Lower leg skin (tissue), 4 donors: ENCODE measurements around the gene DLGAP1. TPM values are rescaled to one million over a fixed set of nuclear protein-coding genes. Genes with fewer than 3 reads are reported as not detected.

Experiments
- DNase-seq, 2 donors: peaks; one replicate each; pipeline ENCODE4 v3.0.0-alpha.2; 2019; ENCODE audit warnings: low spot score in 2 of 2
- H3K4me3 ChIP-seq: fragments of 200-600 bp; sonication (generic); 2 replicates; pipeline ENCODE4 v1.5.1; 2017; ENCODE audit warnings: mild to moderate bottlenecking, low read depth; ENCODE audit not compliant: poor library complexity, severe bottlenecking
- POLR2A ChIP-seq, 2 donors: fragments of 450-650 bp; IDR thresholded peaks; one replicate each; pipeline ENCODE4 v1.6.1; 2016 to 2017; ENCODE audit warnings: antibody characterized with exemption in 2 of 2, mild to moderate bottlenecking in 1 of 2, moderate library complexity in 1 of 2
- WGBS, 2 donors: methylation state at CpG; one replicate each; pipeline ENCODE4 v1.1.5; 2018; 5-methylcytosine and 5-hydroxymethylcytosine counted together
- intact Hi-C: fragments of 100-400 bp; cut with DNase I; formaldehyde crosslinking; loops from one replicate; pipeline ENCODE4 v1.15.0; 2023; ENCODE audit warnings: low total_unique reads
- total RNA-seq, 4 donors: library from RNA; depleted of rRNA; stranded (reverse); fragments of >200 nt; gene quantifications; one replicate each; pipeline ENCODE4 v1.1.0, GENCODE V29; 2016
- TF ChIP-seq, protein P1 (sequence below), 3 donors: fragments of 450-650 bp; IDR thresholded peaks; one replicate each; pipeline ENCODE4 v1.5.1; 2016; ENCODE audit warnings: antibody characterized with exemption in 3 of 3, mild to moderate bottlenecking in 3 of 3, moderate library complexity in 2 of 3

The DLGAP1 gene
- total RNA-seq, 4 donors from 2014 or later = 0.34 to 1.3 (median 0.82) TPM

- intact Hi-C loops = no loop called here
- H3K4me3 ChIP-seq = no peak overlapping the region
- no peak for TF ChIP-seq POLR2A (IDR thresholded peaks at IDR 0.05)
- TF ChIP-seq, protein P1, sequence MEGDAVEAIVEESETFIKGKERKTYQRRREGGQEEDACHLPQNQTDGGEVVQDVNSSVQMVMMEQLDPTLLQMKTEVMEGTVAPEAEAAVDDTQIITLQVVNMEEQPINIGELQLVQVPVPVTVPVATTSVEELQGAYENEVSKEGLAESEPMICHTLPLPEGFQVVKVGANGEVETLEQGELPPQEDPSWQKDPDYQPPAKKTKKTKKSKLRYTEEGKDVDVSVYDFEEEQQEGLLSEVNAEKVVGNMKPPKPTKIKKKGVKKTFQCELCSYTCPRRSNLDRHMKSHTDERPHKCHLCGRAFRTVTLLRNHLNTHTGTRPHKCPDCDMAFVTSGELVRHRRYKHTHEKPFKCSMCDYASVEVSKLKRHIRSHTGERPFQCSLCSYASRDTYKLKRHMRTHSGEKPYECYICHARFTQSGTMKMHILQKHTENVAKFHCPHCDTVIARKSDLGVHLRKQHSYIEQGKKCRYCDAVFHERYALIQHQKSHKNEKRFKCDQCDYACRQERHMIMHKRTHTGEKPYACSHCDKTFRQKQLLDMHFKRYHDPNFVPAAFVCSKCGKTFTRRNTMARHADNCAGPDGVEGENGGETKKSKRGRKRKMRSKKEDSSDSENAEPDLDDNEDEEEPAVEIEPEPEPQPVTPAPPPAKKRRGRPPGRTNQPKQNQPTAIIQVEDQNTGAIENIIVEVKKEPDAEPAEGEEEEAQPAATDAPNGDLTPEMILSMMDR (IDR thresholded peaks at IDR 0.05) = no peak
- 88 to 95% methylated on average over 4 of the region's 4 CpGs for WGBS, 2 donors
- no peak for DNase-seq
Observed at GRCh38 chr18:3931542-3932112, 523.5 kb downstream of the DLGAP1 start.

DNA sequence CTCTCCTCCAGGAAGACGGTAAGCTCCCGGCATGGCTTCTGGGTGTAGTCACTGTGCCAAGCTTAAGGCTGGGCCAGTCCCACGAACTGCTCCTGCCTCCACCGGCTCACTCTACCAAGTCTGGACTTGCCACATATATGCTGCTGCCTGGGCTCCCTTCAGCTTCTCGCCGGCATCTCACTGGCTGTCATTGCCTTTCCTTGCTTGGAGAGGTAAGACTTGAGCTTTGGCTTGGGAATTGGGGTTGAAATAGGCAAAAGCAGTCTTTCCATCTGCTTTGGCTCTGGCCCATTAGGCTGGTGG, 524.1 kb downstream of the DLGAP1 start:
- no peak for DNase-seq
- TF ChIP-seq, protein P1 (IDR thresholded peaks at IDR 0.05) = no peak
- TF ChIP-seq POLR2A (IDR thresholded peaks at IDR 0.05) = no peak
- intact Hi-C loops = no loop called here
- no peak overlapping the region for H3K4me3 ChIP-seq
- WGBS, 2 donors = 59 to 80% methylated on average over 6 of the region's 6 CpGs

DNA sequence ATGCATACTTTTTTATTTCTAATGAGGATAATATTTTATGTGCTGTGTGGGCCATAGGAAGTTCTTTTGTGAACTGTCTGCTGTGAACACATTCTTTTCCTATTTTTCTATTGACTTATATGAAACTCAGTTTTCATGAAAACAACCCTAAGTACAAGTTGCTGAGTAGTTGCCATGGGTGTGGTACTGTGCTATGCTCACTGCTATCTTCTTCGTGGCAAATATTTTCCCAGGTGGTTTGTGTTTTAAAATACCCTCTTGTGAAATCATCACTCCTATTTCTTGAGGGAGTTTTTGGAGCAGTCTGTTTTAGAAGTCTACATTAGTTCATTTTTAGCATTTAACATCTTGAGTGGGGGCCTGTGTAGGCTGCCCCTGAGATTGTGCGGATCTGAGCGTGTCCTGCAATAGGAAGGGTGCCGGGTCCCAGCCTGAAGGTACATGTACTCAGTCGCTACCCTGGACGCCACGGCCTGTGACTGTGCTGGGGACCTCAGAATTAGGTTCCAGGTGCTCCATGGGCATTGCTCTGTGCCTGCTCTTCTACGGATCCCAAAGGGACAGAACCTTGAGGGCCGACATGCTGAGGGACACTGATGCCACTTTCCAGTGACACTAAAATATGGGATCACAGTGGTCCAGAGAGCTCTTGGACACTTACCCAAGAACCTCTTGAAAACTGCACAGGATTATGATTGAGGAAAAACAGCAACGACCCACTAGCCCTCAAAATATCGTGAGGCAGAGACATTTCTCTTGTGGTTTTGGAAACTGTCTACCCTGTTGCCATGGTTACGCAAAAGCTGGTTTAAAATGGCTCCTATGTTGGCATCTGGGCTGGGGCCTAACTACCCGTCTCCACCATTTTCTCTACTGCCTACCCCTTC, 524.7 kb downstream of the DLGAP1 start:
- TF ChIP-seq, protein P1 (IDR thresholded peaks at IDR 0.05) = no peak
- no peak for TF ChIP-seq POLR2A (IDR thresholded peaks at IDR 0.05)
- no peak for DNase-seq
- intact Hi-C loops = no loop called here
- WGBS, 2 donors = 86 to 90% methylated on average over 13 of the region's 13 CpGs
- no peak overlapping the region for H3K4me3 ChIP-seq

GRCh38 chr18:3924455-3924854, 530.7 kb downstream of the DLGAP1 start:
- WGBS, 2 donors = 44 to 61% methylated on average over 1 of the region's 1 CpG
- no peak for DNase-seq
- intact Hi-C loops = no loop called here
- TF ChIP-seq, protein P1 (IDR thresholded peaks at IDR 0.05) = no peak
- H3K4me3 ChIP-seq = no peak overlapping the region

- intact Hi-C loops = no loop called here
- TF ChIP-seq, protein P1 (IDR thresholded peaks at IDR 0.05) = no peak
- no peak for TF ChIP-seq POLR2A (IDR thresholded peaks at IDR 0.05)
- 55 to 58% methylated on average over 2 of the region's 2 CpGs for WGBS, 2 donors
- no peak for DNase-seq
- H3K4me3 ChIP-seq = no peak overlapping the region
Observed at GRCh38 chr18:3923750-3924149, 531.4 kb downstream of the DLGAP1 start.
